CD14-positive monocyte (primary cell): ENCODE measurements around the gene HSP90AA1. TPM values are rescaled to one million over a fixed set of nuclear protein-coding genes. Genes with fewer than 3 reads are reported as not detected.

ENCODE experiments used
- DNase-seq, 3 donors: peaks; one replicate each; pipeline ENCODE4 v3.0.0-alpha.2; 2011 to 2022
- H2AFZ ChIP-seq: 2 replicates; pipeline ENCODE4 v1.6.0; 2012; ENCODE audit warnings: mild to moderate bottlenecking, low read depth, low read length, inconsistent platforms; ENCODE audit not compliant: insufficient read depth, poor library complexity, severe bottlenecking
- H3K27ac ChIP-seq, 2 donors: 1 replicate in 1 of 2; 2 replicates in 1 of 2; pipeline ENCODE4 v1.5.1; 2012 to 2013; ENCODE audit warnings: low read length in 2 of 2, control low read depth in 1 of 2, inconsistent platforms in 1 of 2, low read depth in 1 of 2, mild to moderate bottlenecking in 1 of 2
- H3K27me3 ChIP-seq, 2 donors: one replicate each; pipeline versions ENCODE4 v1.6.0 to v1.6.1; 2011 to 2013; ENCODE audit warnings: low read length in 2 of 2; ENCODE audit not compliant: control insufficient read depth in 2 of 2, insufficient read depth in 2 of 2
- H3K36me3 ChIP-seq, 2 donors: replicated peaks in 1 of 2; 1 replicate in 1 of 2; 2 replicates in 1 of 2; pipeline versions ENCODE4 v1.5.1 to v1.6.1; 2012 to 2013; ENCODE audit warnings: low read length in 2 of 2, control low read depth in 1 of 2, inconsistent platforms in 1 of 2, mild to moderate bottlenecking in 1 of 2; ENCODE audit not compliant: insufficient read depth in 2 of 2, control insufficient read depth in 1 of 2
- H3K4me1 ChIP-seq, 2 donors: 1 replicate in 1 of 2; 2 replicates in 1 of 2; pipeline versions ENCODE4 v1.5.1 to v1.6.1; 2012 to 2013; ENCODE audit warnings: low read length in 2 of 2, control low read depth in 1 of 2, inconsistent platforms in 1 of 2, mild to moderate bottlenecking in 1 of 2, moderate library complexity in 1 of 2; ENCODE audit not compliant: insufficient read depth in 2 of 2, control insufficient read depth in 1 of 2
- H3K4me2 ChIP-seq: replicated peaks from 2 replicates; pipeline ENCODE3; 2012; ENCODE audit warnings: low read length, moderate library complexity, mild to moderate bottlenecking; ENCODE audit not compliant: poor library complexity, severe bottlenecking; ENCODE audit errors: extremely low read depth
- H3K4me3 ChIP-seq, 3 experiments: fragments of 200-600 bp in 1 of 3; sonication (generic) in 1 of 3; replicated peaks in 1 of 3; 1 replicate in 2 of 3; 2 replicates in 1 of 3; pipeline ENCODE4 v1.5.1; 2011 to 2013; ENCODE audit warnings: low read length in 3 of 3, mild to moderate bottlenecking in 3 of 3, control low read depth in 2 of 3, low read depth in 2 of 3, inconsistent platforms in 1 of 3, moderate library complexity in 1 of 3
- H3K79me2 ChIP-seq: 2 replicates; pipeline ENCODE4 v1.6.0; 2012; ENCODE audit warnings: mild to moderate bottlenecking, control low read depth, inconsistent platforms, low read length, moderate library complexity; ENCODE audit not compliant: insufficient read depth
- H3K9ac ChIP-seq: 2 replicates; pipeline ENCODE4 v1.6.0; 2017; ENCODE audit warnings: low read length, mild to moderate bottlenecking; ENCODE audit not compliant: insufficient read depth, poor library complexity, severe bottlenecking
- H3K9me3 ChIP-seq, 2 donors: replicated peaks in 1 of 2; 1 replicate in 1 of 2; 2 replicates in 1 of 2; pipeline versions ENCODE4 v1.5.1 to v1.6.1; 2012 to 2013; ENCODE audit warnings: low read length in 2 of 2, control low read depth in 1 of 2; ENCODE audit not compliant: control insufficient read depth in 1 of 2, insufficient read depth in 1 of 2
- H4K20me1 ChIP-seq: 2 replicates; pipeline ENCODE4 v1.6.0; 2012; ENCODE audit warnings: mild to moderate bottlenecking, low read length, control low read depth, moderate library complexity; ENCODE audit not compliant: insufficient read depth
- H3K27ac Mint-ChIP-seq, 7 donors: one replicate each; pipeline ENCODE4 v1.8.0; 2020; ENCODE audit warnings: mild to moderate bottlenecking in 7 of 7, mixed read lengths in 7 of 7, moderate library complexity in 6 of 7, inconsistent platforms in 2 of 7
- H3K27me3 Mint-ChIP-seq, 3 donors: one replicate each; pipeline ENCODE4 v1.8.0; 2021 to 2022; ENCODE audit warnings: low read depth in 3 of 3, mild to moderate bottlenecking in 3 of 3, mixed read lengths in 3 of 3, moderate library complexity in 3 of 3, inconsistent platforms in 1 of 3
- H3K36me3 Mint-ChIP-seq, 2 donors: one replicate each; pipeline ENCODE4 v1.8.0; 2020; ENCODE audit warnings: mixed read lengths in 2 of 2, inconsistent platforms in 1 of 2, mild to moderate bottlenecking in 1 of 2
- H3K4me1 Mint-ChIP-seq: one replicate; pipeline ENCODE4 v1.8.0; 2020; ENCODE audit warnings: mild to moderate bottlenecking, mixed read lengths
- H3K4me3 Mint-ChIP-seq, 2 donors: one replicate each; pipeline ENCODE4 v1.8.0; 2020; ENCODE audit warnings: mild to moderate bottlenecking in 2 of 2, mixed read lengths in 2 of 2, moderate library complexity in 1 of 2
- H3K9me3 Mint-ChIP-seq, 7 donors: one replicate each; pipeline ENCODE4 v1.8.0; 2020 to 2022; ENCODE audit warnings: mixed read lengths in 7 of 7, mild to moderate bottlenecking in 6 of 7, moderate library complexity in 6 of 7, inconsistent platforms in 2 of 7
- CTCF ChIP-seq: fragments of 200-600 bp; IDR thresholded peaks from one replicate; pipeline ENCODE4 v1.8.0; 2022; ENCODE audit warnings: antibody characterized with exemption, mild to moderate bottlenecking
- WGBS: methylation state at CpG from one replicate; pipeline ENCODE4 v1.1.5; 2013; ENCODE audit warnings: missing lambda C conversion rate; ENCODE audit not compliant: insufficient coverage; 5-methylcytosine and 5-hydroxymethylcytosine counted together
- intact Hi-C, 2 donors: fragments of 100-400 bp; cut with micrococcal nuclease; formaldehyde crosslinking; loops; one replicate each; pipeline versions ENCODE4 v1.15.0 to v1.15.1; 2023
- polyA plus RNA-seq, 3 donors: library from polyadenylated mRNA; depleted of rRNA in 1 of 3; unstranded in 2 of 3; stranded (reverse) in 1 of 3; fragments of 300-500 nt in 2 of 3; fragments of >200 nt in 1 of 3; fragmentation: Illumina TruSeq in 2 of 3; gene quantifications; 1 replicate in 2 of 3; 2 replicates in 1 of 3; pipeline ENCODE4 v1.2.3, GENCODE V29; 2012 to 2021

HSP90AA1 gene
- polyA plus RNA-seq, 3 donors: 149 to 211 (median 180) TPM

GRCh38 chr14:102097441-102098135 is 10.7 kb upstream of the HSP90AA1 start:
- WGBS: 73% methylated on average over 5 of the region's 7 CpGs
- H3K4me1 Mint-ChIP-seq: peaks cover 2% of the 10 kb centered on the region
- Histone ChIP-seq H2AFZ (no peak overlapping the region), H3K9me3 (no peaks in the 10 kb centered on the region), H3K36me3 (no peaks in the 10 kb centered on the region), H4K20me1 (no peaks in the 10 kb centered on the region), H3K4me1 (peaks cover 0 to under 1% of the 10 kb centered on the region in 2 donors), H3K27me3 (peaks cover 0 to 9% of the 10 kb centered on the region in 2 donors), H3K79me2 (no peaks in the 10 kb centered on the region), H3K9ac (no peak overlapping the region), H3K4me2 (no peak overlapping the region), H3K27ac (no peak overlapping the region), H3K4me3 (no peak overlapping the region)
- intact Hi-C loops: loop anchor here (2.0 to 10.0 kb wide), 3 partner anchors 35 to 135 kb away; partner anchors contain the start of gene DYNC1H1 (in 1 of the 2)
- H3K4me3 Mint-ChIP-seq: no peak overlapping the region
- no peak for TF ChIP-seq CTCF
- H3K36me3 Mint-ChIP-seq: no peaks in the 10 kb centered on the region
- H3K9me3 Mint-ChIP-seq: peaks cover 0 to 1% (median 0%) of the 10 kb centered on the region in 7 donors
- DNase-seq: no peak
- H3K27ac Mint-ChIP-seq: no peak overlapping the region
- H3K27me3 Mint-ChIP-seq: peaks cover 5 to 16% (median 10%) of the 10 kb centered on the region in 3 donors

DNA sequence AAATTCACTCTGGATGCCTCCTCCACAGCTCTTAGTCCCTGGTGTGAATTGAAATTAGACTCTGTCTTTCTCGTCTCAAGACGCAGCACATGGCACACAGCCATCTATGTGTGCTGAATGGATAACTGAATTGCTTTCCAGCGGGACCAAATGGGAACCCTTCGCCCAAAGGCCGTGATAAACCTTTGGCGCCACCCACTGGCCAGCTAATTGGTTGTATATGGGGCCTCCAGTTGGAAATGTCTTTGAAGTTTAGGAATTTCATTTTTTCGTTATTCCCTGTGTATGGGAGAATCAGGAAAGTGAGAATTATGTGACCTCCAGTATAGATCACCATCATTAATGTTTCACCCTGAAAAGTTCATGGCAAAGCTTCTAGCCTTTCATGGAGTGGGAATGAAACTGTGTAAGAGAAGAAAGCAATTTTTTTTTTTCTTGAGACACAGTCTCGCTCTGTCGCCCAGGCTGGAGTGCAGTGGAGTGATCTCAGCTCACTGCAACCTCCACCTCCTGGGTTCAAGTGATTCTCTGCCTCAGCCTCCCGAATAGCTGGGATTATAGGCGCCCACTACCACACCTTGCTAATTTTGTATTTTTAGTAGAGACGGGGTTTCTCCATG is 9.8 kb upstream of the HSP90AA1 start:
- no peak overlapping the region for H3K4me2 ChIP-seq
- no peak overlapping the region for H3K27ac ChIP-seq
- no peaks in the 10 kb centered on the region for H3K4me1 ChIP-seq
- H3K9ac ChIP-seq: no peak overlapping the region
- WGBS: 0% methylated on average over 6 of the region's 12 CpGs
- Mint-ChIP-seq H3K4me3 (no peak overlapping the region), H3K4me1 (peaks cover 2% of the 10 kb centered on the region), H3K27ac (peak overlapping the region in 1 of 7 donors; percentile 4), H3K36me3 (no peaks in the 10 kb centered on the region), H3K27me3 (peaks cover 5 to 16% (median 10%) of the 10 kb centered on the region in 3 donors), H3K9me3 (no peaks in the 10 kb centered on the region)
- peaks cover 0 to 9% of the 10 kb centered on the region in 2 donors for H3K27me3 ChIP-seq
- peak; percentile 42 to 70 (median 60) for DNase-seq
- no peaks in the 10 kb centered on the region for H3K36me3 ChIP-seq
- intact Hi-C loops: loop anchor here (2.0 to 10.0 kb wide), 3 partner anchors 34 to 134 kb away; partner anchors contain the start of gene DYNC1H1 (in 1 of the 2)
- no peaks in the 10 kb centered on the region for H3K9me3 ChIP-seq
- H3K79me2 ChIP-seq: no peaks in the 10 kb centered on the region
- H2AFZ ChIP-seq: no peak overlapping the region
- no peaks in the 10 kb centered on the region for H4K20me1 ChIP-seq
- H3K4me3 ChIP-seq: no peak overlapping the region
- peak; percentile 87 for TF ChIP-seq CTCF
